GM12872 (cell line): ENCODE data around the gene ALX3.
A peak's percentile ranks its signal among the peaks of the same experiment; 100 is the strongest.

Experiments
- TF ChIP-seq, protein P1 (sequence below): IDR thresholded peaks from 3 replicates; pipeline ENCODE4 v1.5.1; 2011; ENCODE audit warnings: low read depth, mild to moderate bottlenecking, low read length, moderate library complexity; ENCODE audit not compliant: insufficient read depth

Gene ALX3

DNA sequence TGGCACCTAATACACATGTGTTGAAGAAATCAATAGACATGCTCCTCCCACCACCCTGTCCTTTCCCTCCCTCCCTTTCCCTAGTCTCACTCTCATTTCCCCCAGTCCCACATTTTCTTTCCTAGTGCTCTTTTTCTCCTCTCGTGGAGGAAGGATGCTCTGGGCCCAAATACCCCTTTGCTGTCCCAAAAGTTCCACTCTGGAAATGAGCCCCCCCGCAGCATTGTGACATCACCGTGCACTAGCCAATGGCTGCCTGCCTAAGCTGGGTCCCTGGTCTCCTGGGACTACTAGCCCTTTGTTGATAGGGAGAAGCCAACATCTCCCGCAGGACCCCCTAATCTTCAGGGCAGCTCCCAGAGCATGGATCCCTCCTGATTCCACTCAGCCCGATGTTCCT lies 41.7 kb upstream of the ALX3 start, which contains the start of gene UBL4B:
TSS of gene UBL4B (plus strand) at position 301 of the 400 bp plus-strand sequence. CDS start at position 393, 92 bp downstream.
- TF ChIP-seq, protein P1, sequence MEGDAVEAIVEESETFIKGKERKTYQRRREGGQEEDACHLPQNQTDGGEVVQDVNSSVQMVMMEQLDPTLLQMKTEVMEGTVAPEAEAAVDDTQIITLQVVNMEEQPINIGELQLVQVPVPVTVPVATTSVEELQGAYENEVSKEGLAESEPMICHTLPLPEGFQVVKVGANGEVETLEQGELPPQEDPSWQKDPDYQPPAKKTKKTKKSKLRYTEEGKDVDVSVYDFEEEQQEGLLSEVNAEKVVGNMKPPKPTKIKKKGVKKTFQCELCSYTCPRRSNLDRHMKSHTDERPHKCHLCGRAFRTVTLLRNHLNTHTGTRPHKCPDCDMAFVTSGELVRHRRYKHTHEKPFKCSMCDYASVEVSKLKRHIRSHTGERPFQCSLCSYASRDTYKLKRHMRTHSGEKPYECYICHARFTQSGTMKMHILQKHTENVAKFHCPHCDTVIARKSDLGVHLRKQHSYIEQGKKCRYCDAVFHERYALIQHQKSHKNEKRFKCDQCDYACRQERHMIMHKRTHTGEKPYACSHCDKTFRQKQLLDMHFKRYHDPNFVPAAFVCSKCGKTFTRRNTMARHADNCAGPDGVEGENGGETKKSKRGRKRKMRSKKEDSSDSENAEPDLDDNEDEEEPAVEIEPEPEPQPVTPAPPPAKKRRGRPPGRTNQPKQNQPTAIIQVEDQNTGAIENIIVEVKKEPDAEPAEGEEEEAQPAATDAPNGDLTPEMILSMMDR, result no peak

DNA sequence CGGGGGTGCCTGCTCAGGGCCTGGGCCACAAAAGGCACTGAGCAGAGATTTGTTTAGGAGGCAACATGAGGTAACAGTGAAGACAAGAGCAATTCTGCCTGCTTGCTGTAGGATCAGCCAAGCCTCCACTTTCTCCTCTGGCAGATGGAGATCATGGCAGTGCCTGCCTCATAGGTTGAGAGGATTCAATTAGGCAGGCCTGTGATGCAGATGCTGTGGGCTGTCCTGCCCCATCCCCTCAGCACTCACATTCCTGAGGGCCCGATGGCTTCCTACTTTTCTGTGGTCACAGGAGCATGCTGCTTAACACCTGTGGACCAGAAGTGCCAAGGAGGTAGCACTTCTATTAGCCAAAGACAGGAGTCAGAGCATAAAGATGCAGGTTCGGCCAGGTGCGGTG lies 40.6 kb upstream of the ALX3 start:
- TF ChIP-seq, protein P1, result no peak

DNA sequence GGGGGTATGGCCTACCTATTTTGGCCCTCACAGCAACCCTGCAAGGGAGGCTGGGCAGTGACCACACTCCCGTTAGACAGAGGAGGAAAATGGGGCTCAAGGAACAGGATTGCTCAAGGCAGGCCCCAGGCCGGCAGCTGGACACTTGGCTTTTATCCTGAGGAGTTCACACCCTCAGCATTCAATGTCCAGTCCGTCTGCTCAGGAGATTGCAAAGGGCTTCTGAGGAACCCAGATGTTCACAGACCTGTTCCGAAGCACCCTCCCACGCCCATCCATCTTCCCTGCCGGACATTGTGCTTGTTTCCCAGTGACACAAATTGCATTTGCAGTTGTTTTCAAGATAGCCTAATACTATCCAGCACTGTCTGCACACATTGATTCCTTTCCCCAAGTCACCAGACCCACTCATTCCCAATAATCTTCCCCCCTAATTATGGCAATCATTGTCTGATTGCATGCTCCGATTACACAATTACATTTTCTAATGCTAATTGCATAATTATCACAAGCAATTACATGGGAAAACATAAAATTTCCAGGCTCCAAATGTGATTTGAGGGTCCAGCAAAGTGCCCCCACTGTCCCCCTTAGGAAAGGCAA lies 37.5 kb upstream of the ALX3 start:
- TF ChIP-seq, protein P1, result no peak

DNA sequence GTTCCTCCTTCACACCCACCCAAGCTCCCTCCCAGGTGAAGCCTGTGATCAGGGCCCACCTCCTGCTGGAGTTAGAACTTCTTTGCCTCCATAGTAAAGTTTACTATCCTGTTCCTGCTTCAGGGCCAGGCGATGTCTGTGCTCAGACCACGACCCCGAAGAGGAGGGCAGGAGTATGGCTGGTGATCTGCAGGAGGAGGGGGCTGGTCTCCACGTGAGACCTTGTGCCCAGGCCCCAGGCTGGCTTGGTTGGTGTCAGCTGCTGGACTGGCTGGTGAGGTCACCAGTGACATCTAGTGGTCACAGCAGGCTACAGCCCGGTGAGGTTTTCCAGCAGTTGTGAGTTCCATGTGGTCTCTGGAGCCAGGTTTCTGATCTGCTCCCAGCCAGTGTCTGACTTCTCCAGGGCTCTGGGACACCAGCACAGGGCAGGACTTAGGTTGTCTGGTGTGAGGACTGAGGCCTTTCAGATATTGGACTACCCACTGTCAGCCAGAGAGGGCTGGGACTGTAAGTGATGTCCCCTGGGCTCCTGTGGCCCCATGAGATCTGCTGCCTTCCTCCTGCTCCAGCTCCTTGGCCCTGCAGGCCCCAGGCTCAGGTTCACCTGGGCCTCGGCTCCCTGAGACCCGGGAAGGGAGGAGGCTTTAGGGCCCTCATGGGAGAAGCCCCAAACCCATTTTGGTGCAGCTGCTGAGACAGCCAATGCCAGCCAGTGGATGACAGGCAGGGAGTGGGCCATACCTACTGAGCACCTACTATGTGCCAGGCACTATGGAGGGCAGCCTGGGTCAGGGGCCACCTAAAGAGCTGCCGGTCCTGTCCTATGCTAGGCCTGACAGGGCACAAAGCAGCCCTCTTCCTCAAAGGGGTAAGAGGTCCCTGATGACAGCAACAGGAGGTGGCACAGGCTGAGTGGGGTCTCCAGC lies 35.8 kb upstream of the ALX3 start:
- TF ChIP-seq, protein P1, result peak; percentile 99

DNA sequence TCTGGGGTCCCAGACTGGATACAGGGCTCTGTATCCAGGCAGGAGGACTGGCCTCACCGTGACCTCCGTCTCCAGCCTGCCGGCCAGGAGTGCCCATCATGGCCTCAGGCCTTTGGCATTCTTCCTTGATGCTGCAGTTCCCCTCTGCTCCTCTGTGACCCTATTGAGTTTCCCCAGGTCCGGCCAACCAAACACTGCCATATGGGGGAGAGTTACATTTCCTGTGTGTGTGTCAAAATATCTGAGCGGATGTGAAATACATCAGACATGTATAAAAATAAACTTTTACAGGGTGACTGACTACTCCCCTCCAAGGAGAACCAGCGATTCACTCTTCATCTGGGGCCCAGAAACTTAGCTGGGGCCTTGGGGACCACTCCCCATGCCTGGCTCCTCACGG lies 31.6 kb upstream of the ALX3 start:
- TF ChIP-seq, protein P1, result no peak

DNA sequence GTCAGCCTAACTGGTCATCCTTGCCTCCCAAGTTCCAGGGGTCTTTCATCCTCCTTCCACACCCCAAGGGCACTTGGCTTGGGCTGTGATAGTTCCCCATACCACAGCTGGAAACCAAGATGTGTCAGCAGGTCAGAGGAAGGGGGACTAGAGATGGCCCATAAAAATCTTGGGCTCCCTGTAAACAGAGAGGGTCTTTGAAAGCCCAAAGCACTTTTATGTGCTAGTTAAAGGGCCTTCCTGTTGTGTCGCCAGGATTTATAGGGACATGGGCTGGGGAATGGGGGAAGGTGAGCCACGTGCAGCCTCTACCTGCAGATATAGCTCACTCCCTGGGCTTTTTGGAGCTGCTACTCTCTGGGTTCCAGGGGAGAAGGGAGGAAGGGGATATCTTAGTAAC lies 29.9 kb upstream of the ALX3 start:
- TF ChIP-seq, protein P1, result no peak

DNA sequence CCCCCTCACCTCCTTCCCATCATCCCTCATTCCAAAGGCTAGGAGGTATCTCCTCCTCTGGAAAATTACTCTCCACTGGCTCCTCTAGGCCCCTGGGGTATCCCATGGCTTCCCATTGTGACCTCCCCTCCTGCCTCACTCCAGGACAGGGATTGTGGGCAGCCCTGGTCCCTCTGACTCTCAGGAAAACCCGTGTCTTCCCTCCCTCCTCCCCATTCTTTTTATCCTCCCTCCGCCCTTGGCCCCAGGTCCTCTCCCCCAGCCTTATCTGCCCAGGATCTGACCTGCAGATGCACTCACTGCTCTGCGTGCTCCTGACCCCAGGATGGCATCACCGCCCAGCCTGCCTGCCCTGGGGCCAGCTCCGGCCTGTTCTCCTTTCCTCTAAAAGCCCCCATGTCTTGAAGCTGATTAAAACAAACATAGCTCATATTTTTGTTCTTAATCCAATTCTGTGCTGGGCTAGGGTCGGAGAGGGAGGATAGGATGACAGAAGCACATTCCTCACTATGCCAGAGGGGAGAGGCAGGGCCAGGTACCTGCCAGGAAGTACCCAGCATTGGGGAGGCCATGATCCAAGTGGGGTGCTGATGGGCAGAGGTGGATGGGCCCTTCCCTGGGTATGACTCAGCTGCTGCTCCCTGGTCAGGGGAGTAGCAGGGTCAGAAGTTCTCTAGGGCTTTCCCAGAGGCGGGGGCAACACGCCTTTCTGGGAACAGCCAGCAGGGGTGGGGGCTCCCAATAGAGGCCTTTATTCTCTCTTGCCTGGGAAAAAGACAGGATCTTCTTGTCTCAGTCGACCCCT lies 28.0 kb upstream of the ALX3 start:
- TF ChIP-seq, protein P1, result no peak
